HUES48 (cell line): ENCODE data around the gene MAPK1.
"Not testable (repeated sequence)": the region's sequence is repeated elsewhere in the genome, so short reads cannot be mapped to it uniquely, and the experiment has no call there.

Source experiments
- H3K27ac ChIP-seq: one replicate; pipeline ENCODE4 v1.7.0; 2013; ENCODE audit warnings: low read depth, low read length, inconsistent platforms
- H3K27me3 ChIP-seq: 2 replicates; pipeline ENCODE4 v1.6.1; 2013; ENCODE audit warnings: mild to moderate bottlenecking, low read length; ENCODE audit not compliant: control insufficient read depth, insufficient read depth
- H3K36me3 ChIP-seq: 2 replicates; pipeline ENCODE4 v1.6.1; 2013; ENCODE audit warnings: low read length; ENCODE audit not compliant: control insufficient read depth, insufficient read depth
- H3K4me1 ChIP-seq: 2 replicates; pipeline ENCODE4 v1.6.1; 2013; ENCODE audit warnings: mild to moderate bottlenecking, low read length; ENCODE audit not compliant: control insufficient read depth, insufficient read depth
- H3K4me3 ChIP-seq: 2 replicates; pipeline ENCODE4 v1.5.1; 2013; ENCODE audit warnings: mild to moderate bottlenecking, low read depth, low read length
- H3K9ac ChIP-seq: 2 replicates; pipeline ENCODE4 v1.6.1; 2013; ENCODE audit warnings: mild to moderate bottlenecking, low read depth, low read length, moderate library complexity
- H3K9me3 ChIP-seq: 2 replicates; pipeline ENCODE4 v1.6.1; 2013; ENCODE audit warnings: low read length; ENCODE audit not compliant: control insufficient read depth, insufficient read depth

MAPK1 gene

DNA sequence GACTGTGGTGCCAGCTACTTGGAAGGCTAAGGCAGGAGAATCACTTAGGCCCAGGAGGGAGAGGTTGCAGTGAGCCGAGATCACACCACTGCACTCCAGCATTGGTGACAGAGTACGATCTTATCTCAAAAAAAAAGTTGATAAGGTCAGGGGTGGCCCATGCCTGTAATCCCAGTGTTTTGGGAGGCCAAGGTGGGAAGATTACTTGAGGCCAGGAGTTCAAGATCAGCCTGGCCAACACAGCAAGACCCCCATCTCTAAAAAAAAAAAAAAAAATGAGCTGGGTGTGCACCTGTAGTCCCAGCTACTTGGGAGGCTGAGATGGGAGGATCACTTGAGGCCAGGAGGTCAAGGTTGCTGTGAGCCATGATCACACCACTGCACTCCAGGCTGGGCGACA lies 138.3 kb downstream of the MAPK1 start:
- H3K4me1 ChIP-seq, H3K4me3 ChIP-seq, H3K9me3 ChIP-seq, H3K27ac ChIP-seq, H3K9ac ChIP-seq, H3K27me3 ChIP-seq, H3K36me3 ChIP-seq: not testable (repeated sequence)

DNA sequence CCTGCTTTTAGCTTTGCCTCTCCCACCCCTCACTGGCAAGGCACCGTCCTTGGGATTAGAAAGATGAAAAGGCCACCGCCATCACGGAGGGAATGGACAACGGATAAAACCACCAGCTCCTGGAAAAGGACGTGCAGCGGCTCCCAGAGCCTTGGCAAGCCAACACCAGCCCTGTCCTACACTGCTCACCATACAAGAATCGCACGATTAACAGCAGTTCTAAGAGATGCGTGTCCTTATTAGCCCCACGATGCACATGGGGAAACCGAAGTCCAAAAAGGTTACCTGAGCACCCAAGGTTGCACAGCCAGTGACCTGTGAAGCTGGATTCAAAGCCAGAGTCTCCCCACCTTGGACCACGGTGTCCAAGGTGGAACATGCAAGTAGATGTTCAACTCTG lies 139.2 kb downstream of the MAPK1 start:
- no peak overlapping the region for H3K9ac ChIP-seq
- no peaks in the 10 kb centered on the region for H3K36me3 ChIP-seq
- no peaks in the 10 kb centered on the region for H3K27me3 ChIP-seq
- H3K4me1 ChIP-seq = peaks cover 5% of the 10 kb centered on the region
- H3K27ac ChIP-seq = no peak overlapping the region
- no peaks in the 10 kb centered on the region for H3K9me3 ChIP-seq
- H3K4me3 ChIP-seq = no peak overlapping the region

DNA sequence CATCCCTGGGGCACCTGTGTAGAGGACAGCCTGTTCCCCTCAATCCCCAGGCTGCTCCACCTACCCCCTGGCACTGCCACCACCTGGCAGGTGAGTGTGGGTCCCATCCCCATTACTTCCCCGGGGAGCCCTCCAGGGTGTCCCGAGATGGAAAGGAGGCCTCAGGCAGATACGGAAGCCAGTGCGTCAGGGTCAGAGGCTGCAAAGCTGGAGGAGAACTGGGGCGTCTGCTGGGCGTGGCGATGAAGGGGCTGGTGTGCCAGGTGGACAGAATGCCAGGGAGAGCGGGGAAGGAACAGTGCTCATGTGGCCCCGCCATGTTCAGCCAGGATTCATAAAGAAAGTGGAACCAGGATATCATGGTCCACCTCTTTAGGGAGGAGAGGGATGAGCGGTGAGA lies 139.7 kb downstream of the MAPK1 start:
- Histone ChIP-seq H3K27me3 (no peaks in the 10 kb centered on the region), H3K9me3 (no peaks in the 10 kb centered on the region), H3K4me3 (no peak overlapping the region), H3K27ac (no peak overlapping the region), H3K9ac (no peak overlapping the region), H3K4me1 (peaks cover 5% of the 10 kb centered on the region), H3K36me3 (no peaks in the 10 kb centered on the region)

DNA sequence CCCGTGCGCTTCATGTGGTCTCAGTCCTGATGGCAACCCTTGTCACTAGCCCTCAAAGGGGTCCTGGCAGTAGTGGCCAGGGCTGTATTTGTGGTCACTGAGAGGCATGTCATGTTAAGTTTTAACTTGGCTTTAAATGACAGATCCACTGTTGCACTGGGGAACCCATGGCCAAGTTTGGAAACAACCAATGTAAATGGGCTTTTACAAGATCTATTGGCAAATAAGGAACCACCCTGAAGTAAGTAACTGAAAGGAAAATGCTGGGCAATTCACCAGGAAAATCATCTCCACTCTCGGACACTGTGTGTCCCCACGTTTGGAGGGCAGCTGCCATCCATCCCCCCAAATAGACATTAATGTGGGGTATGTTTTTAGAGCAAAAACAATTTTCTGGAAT lies 140.3 kb downstream of the MAPK1 start:
- H3K4me3 ChIP-seq = no peak overlapping the region
- H3K9ac ChIP-seq = no peak overlapping the region
- no peaks in the 10 kb centered on the region for H3K36me3 ChIP-seq
- H3K4me1 ChIP-seq = peaks cover 5% of the 10 kb centered on the region
- no peaks in the 10 kb centered on the region for H3K27me3 ChIP-seq
- no peak overlapping the region for H3K27ac ChIP-seq
- H3K9me3 ChIP-seq = no peaks in the 10 kb centered on the region

DNA sequence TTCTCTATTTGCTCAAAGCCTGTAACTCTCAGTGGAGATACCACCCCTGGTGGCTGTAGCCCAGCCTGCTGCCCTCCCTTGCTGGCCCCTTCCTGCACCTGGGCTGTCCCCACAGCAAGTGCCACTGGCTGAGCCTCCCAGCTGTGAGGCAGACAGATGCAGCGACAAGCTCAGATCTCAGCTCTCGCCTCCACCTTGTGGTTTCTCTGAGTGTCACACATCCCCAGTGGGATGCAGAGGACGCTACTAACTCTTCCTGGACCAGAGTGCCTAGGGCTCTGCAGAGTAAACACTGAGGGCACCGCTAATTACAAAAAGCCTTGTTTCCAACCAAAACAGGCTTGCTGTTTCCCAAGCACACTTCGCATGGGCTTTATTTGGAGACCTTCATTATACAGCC lies 140.8 kb downstream of the MAPK1 start:
- H3K36me3 ChIP-seq = no peaks in the 10 kb centered on the region
- H3K4me3 ChIP-seq = no peak overlapping the region
- no peaks in the 10 kb centered on the region for H3K27me3 ChIP-seq
- peaks cover 5% of the 10 kb centered on the region for H3K4me1 ChIP-seq
- no peaks in the 10 kb centered on the region for H3K9me3 ChIP-seq
- no peak overlapping the region for H3K27ac ChIP-seq
- H3K9ac ChIP-seq = no peak overlapping the region

DNA sequence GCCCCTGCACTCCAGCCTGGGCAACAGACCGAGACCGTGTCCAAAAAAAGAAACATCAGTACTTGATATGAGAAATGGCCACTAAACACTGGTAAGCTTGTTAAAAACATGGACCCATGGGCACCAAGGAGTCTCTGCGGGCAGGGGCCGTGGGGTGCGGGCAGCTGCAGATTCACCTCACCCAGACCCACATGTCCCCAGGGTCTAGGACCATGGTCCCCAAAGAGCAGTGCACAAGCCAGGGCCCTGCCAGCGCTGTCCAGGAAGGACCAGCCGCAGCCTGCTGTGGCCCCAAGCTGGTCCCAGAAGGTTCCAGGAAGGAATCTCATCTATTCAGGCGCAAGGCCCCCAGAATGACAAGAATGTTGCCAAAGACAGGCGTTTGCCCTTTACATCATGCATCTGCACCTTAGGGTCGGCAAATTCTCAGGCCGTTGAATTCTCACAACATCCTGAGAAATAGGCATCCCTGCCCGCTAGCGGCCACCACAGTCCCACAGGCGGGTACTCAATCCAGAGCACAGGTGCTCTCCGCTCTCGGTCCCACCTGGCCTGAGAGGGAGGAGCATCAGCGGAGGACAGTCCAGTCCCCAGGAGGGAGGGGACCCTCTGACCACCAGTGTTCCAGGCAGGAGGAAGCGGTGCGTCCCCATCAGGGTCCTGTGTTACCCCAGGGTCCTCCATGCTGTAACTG lies 141.3 kb downstream of the MAPK1 start:
- Histone ChIP-seq H3K9me3 (no peaks in the 10 kb centered on the region), H3K36me3 (no peaks in the 10 kb centered on the region), H3K4me1 (peaks cover 5% of the 10 kb centered on the region), H3K9ac (no peak overlapping the region), H3K27ac (no peak overlapping the region), H3K4me3 (no peak overlapping the region), H3K27me3 (no peaks in the 10 kb centered on the region)

DNA sequence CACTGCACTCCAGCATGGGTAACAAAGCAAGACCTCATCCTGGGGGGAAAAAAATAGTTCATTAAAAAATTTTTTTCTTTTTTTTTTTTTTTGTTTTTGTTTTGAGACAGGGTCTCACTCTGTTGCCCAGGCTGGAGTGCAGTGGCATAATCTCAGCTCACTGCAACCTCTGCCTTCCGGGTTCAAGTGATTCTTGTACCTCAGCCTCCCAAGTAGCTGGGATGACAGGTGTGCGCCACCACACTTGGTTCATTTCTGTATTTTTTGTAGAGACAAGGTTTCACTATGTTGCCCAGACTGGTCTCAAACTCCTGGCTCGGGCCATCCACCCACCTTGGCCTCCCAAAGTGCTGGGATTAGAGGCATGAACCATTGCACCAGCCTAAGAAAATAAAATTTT lies 142.9 kb downstream of the MAPK1 start:
- H3K27me3 ChIP-seq, H3K9me3 ChIP-seq, H3K4me1 ChIP-seq, H3K36me3 ChIP-seq, H3K27ac ChIP-seq, H3K4me3 ChIP-seq, H3K9ac ChIP-seq: not testable (repeated sequence)

DNA sequence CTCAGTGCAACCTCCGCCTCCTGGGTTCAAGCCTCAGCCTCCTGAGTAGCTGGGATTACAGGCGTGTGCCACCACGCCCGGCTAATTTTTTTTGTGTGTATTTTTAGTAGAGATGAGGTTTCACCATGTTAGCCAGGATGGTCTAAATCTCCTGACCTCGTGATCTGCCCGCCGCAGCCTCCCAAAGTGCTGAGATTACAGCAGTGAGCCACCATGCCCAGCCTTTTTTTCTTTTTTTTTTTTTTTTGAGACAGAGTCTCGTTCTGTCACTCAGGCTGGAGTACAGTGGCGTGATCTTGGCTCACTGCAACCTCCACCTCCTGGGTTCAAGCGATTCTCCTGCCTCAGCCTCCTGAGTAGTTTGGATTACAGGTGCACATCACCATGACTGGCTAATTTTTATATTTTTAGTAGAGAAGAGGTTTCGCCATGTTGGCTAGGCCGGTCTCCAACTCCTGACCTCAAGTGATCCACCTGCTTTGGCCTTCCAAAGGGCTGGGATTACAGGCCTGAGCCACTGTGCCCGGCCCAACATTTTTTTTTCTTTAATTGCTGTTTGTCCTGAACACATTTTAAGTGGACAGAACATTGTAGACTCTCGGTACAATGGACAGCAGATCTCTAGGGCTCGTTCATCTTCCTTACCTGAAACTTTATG lies 146.1 kb downstream of the MAPK1 start:
- H3K4me3 ChIP-seq, H3K27me3 ChIP-seq, H3K36me3 ChIP-seq, H3K27ac ChIP-seq, H3K4me1 ChIP-seq, H3K9ac ChIP-seq, H3K9me3 ChIP-seq: not testable (repeated sequence)

DNA sequence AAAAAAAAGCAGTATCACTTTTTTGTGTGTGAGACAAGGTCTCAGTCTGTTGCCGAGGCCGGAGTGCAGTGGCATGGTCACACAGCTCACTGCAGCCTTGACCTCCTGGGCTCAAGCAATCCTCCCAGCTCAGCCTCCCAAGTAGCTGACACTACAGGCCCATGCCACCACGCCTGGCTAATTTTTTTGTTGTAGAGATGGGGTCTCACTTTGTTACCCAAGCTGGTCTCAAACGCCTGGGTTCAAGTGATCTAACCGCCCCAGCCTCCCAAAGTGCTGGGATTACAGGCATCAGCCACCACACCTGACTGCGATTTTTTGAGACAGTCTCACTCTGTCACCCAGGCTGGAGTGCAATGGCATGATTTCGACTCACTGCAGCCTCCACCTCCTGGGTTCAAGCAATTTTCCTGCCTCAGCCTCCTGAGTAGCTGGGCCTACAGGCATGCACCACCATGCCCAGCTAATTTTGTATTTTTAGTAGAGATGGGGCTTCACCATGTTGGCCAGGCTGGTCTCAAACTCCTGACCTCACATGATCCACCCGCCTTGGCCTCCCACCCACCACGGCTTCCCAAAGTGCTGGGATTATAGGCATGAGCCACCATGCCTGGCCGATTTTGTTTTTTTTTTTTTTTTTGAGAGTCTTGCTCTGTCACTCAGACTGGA lies 147.1 kb downstream of the MAPK1 start:
- not testable (repeated sequence) for H3K27me3 ChIP-seq, H3K9ac ChIP-seq, H3K4me3 ChIP-seq, H3K36me3 ChIP-seq, H3K27ac ChIP-seq, H3K4me1 ChIP-seq, H3K9me3 ChIP-seq

DNA sequence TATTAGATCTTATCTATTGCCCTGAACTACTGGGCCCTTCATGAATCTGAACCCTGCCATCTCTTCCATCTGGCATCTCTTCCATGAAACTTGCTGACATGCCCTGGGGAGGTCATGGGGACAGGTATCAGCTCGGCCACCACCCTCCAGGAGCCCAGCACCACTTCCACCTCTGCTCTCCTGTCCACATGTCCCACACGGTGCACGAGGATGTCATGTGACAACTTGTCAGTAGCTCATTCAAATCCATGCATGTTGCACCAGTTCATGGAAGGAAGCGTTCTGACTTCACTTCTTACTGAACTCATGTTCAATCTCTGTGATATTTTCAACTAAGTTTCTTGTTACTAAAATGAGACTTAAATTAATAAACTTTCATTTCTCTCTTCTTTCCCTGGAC lies 148.4 kb downstream of the MAPK1 start:
- Histone ChIP-seq H3K4me1 (no peaks in the 10 kb centered on the region), H3K27ac (no peak overlapping the region), H3K9ac (no peak overlapping the region), H3K36me3 (no peaks in the 10 kb centered on the region), H3K27me3 (no peaks in the 10 kb centered on the region), H3K4me3 (no peak overlapping the region), H3K9me3 (no peaks in the 10 kb centered on the region)

DNA sequence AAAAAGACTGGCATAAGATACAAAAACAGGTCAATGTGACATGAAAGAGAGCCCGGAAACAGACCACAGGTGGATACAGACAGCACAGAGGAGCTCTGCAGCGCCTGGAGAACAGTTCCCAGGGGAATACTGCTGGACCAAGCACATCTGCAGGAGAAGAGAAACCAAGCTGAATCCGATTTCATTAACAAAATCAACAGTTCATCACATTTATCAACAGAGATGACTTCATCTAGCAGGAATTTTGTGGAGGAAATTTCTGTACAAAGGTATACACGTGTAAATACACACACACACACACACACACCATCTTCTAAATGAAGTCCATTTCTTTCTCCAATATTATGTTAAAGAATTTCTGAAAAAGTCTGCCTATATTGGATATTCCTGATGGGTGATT lies 148.9 kb downstream of the MAPK1 start:
- no peaks in the 10 kb centered on the region for H3K36me3 ChIP-seq
- H3K9me3 ChIP-seq = no peaks in the 10 kb centered on the region
- no peak overlapping the region for H3K4me3 ChIP-seq
- no peak overlapping the region for H3K9ac ChIP-seq
- H3K27ac ChIP-seq = no peak overlapping the region
- no peaks in the 10 kb centered on the region for H3K4me1 ChIP-seq
- H3K27me3 ChIP-seq = no peaks in the 10 kb centered on the region
